Stomach (tissue), 4 donors: ENCODE data around the gene NUAK1.

Experiments used
- CTCF ChIP-seq, 7 experiments: fragments of 450-650 bp in 4 of 7; fragments of 200-600 bp in 3 of 7; sonication (generic) in 3 of 7; IDR thresholded peaks; one replicate each; pipeline ENCODE4 v1.5.1; 2016 to 2019; ENCODE audit warnings: antibody characterized with exemption in 7 of 7, control low read depth in 2 of 7, mild to moderate bottlenecking in 1 of 7
- EP300 ChIP-seq: sonication (generic); formaldehyde crosslinking; IDR thresholded peaks from one replicate; pipeline ENCODE4 v1.6.1; 2017; ENCODE audit warnings: antibody characterized with exemption
- POLR2A ChIP-seq, 4 donors: fragments of 450-650 bp; IDR thresholded peaks; one replicate each; pipeline ENCODE4 v1.6.1; 2016; ENCODE audit warnings: antibody characterized with exemption in 4 of 4, control low read depth in 2 of 4, mild to moderate bottlenecking in 1 of 4, moderate library complexity in 1 of 4
- POLR2AphosphoS5 ChIP-seq, 3 donors: sonication (generic); formaldehyde crosslinking; IDR thresholded peaks; one replicate each; pipeline ENCODE4 v1.6.1; 2016; ENCODE audit warnings: antibody characterized with exemption in 3 of 3

- no peak for TF ChIP-seq CTCF (IDR thresholded peaks at IDR 0.05)
- no peak for TF ChIP-seq EP300
- TF ChIP-seq POLR2AphosphoS5 (IDR thresholded peaks at IDR 0.05) = no peak
- TF ChIP-seq POLR2A (IDR thresholded peaks at IDR 0.05) = no peak
Observed at GRCh38 chr12:106015646-106016045, 123.1 kb downstream of the NUAK1 start.
